BLaER1 (cell line): ENCODE results near the gene MYH15.
A peak's percentile ranks its signal among the peaks of the same experiment; 100 is the strongest.

Experiments
- H3K27ac ChIP-seq: shearing (Covaris generic); formaldehyde crosslinking; 2 replicates; pipeline ENCODE4 v1.8.1; 2022
- H3K27me3 ChIP-seq: shearing (Covaris generic); formaldehyde crosslinking; 2 replicates; pipeline ENCODE4 v1.8.1; 2022
- H3K36me3 ChIP-seq: shearing (Covaris generic); formaldehyde crosslinking; 2 replicates; pipeline ENCODE4 v1.8.1; 2022
- H3K4me1 ChIP-seq: shearing (Covaris generic); formaldehyde crosslinking; 2 replicates; pipeline ENCODE4 v1.8.1; 2022
- H3K4me2 ChIP-seq: shearing (Covaris generic); formaldehyde crosslinking; 2 replicates; pipeline ENCODE4 v1.8.1; 2022
- H3K4me3 ChIP-seq: shearing (Covaris generic); formaldehyde crosslinking; 2 replicates; pipeline ENCODE4 v1.8.1; 2022
- H3K9ac ChIP-seq: shearing (Covaris generic); formaldehyde crosslinking; 2 replicates; pipeline ENCODE4 v1.8.1; 2022
- H3K9me3 ChIP-seq: shearing (Covaris generic); formaldehyde crosslinking; 2 replicates; pipeline ENCODE4 v1.8.1; 2022
- H4K20me1 ChIP-seq: shearing (Covaris generic); formaldehyde crosslinking; 2 replicates; pipeline ENCODE4 v1.8.1; 2022
- Cebpa-rat ChIP-seq: shearing (Covaris generic); IDR thresholded peaks from 2 replicates; pipeline ENCODE4 v1.8.1; 2022

The MYH15 gene

GRCh38 chr3:108378153-108378951, 132.0 kb downstream of the MYH15 start:
- H3K27ac ChIP-seq, result no peak overlapping the region
- no peaks in the 10 kb centered on the region for H4K20me1 ChIP-seq
- no peaks in the 10 kb centered on the region for H3K27me3 ChIP-seq
- TF ChIP-seq Cebpa-rat, result no peak
- H3K4me2 ChIP-seq, result no peak overlapping the region
- no peak overlapping the region for H3K4me3 ChIP-seq
- no peak overlapping the region for H3K9ac ChIP-seq
- H3K36me3 ChIP-seq, result no peaks in the 10 kb centered on the region
- no peaks in the 10 kb centered on the region for H3K4me1 ChIP-seq
- H3K9me3 ChIP-seq, result no peaks in the 10 kb centered on the region

- Histone ChIP-seq H3K9me3 (no peaks in the 10 kb centered on the region), H3K9ac (no peak overlapping the region), H3K4me2 (no peak overlapping the region), H3K36me3 (no peaks in the 10 kb centered on the region), H3K27me3 (no peaks in the 10 kb centered on the region), H3K4me3 (no peak overlapping the region), H3K4me1 (no peaks in the 10 kb centered on the region), H4K20me1 (no peaks in the 10 kb centered on the region), H3K27ac (no peak overlapping the region)
- no peak for TF ChIP-seq Cebpa-rat
Measured at GRCh38 chr3:108377384-108377783, 133.0 kb downstream of the MYH15 start.

- Histone ChIP-seq H3K9ac (no peak overlapping the region), H3K4me2 (no peak overlapping the region), H3K4me1 (no peaks in the 10 kb centered on the region), H3K27me3 (no peaks in the 10 kb centered on the region), H3K9me3 (no peaks in the 10 kb centered on the region), H4K20me1 (no peaks in the 10 kb centered on the region), H3K36me3 (no peaks in the 10 kb centered on the region), H3K4me3 (no peak overlapping the region), H3K27ac (no peak overlapping the region)
- TF ChIP-seq Cebpa-rat, result no peak
Measured at GRCh38 chr3:108376026-108376425, 134.4 kb downstream of the MYH15 start.

- Histone ChIP-seq H3K4me3 (no peak overlapping the region), H3K4me2 (no peak overlapping the region), H3K27me3 (no peaks in the 10 kb centered on the region), H3K36me3 (no peaks in the 10 kb centered on the region), H3K4me1 (no peaks in the 10 kb centered on the region), H3K9ac (no peak overlapping the region), H3K9me3 (no peaks in the 10 kb centered on the region), H3K27ac (no peak overlapping the region), H4K20me1 (no peaks in the 10 kb centered on the region)
- no peak for TF ChIP-seq Cebpa-rat
Measured at GRCh38 chr3:108359011-108359410, 151.4 kb downstream of the MYH15 start.

- no peaks in the 10 kb centered on the region for H4K20me1 ChIP-seq
- no peak overlapping the region for H3K9ac ChIP-seq
- H3K9me3 ChIP-seq, result no peaks in the 10 kb centered on the region
- H3K4me2 ChIP-seq, result no peak overlapping the region
- H3K27me3 ChIP-seq, result no peaks in the 10 kb centered on the region
- H3K36me3 ChIP-seq, result no peaks in the 10 kb centered on the region
- H3K4me3 ChIP-seq, result no peak overlapping the region
- H3K27ac ChIP-seq, result no peak overlapping the region
- no peak for TF ChIP-seq Cebpa-rat
- no peaks in the 10 kb centered on the region for H3K4me1 ChIP-seq
Measured at GRCh38 chr3:108357042-108357441, 153.4 kb downstream of the MYH15 start.

GRCh38 chr3:108354562-108354961, 155.8 kb downstream of the MYH15 start:
- Histone ChIP-seq H3K36me3 (no peaks in the 10 kb centered on the region), H3K9me3 (no peaks in the 10 kb centered on the region), H3K27me3 (no peaks in the 10 kb centered on the region), H3K4me3 (no peak overlapping the region), H3K4me2 (no peak overlapping the region), H4K20me1 (no peaks in the 10 kb centered on the region), H3K9ac (no peak overlapping the region), H3K27ac (no peak overlapping the region), H3K4me1 (no peaks in the 10 kb centered on the region)
- no peak for TF ChIP-seq Cebpa-rat

GRCh38 chr3:108352176-108352575, 158.2 kb downstream of the MYH15 start:
- Histone ChIP-seq H4K20me1 (no peaks in the 10 kb centered on the region), H3K4me3 (no peak overlapping the region), H3K9me3 (no peaks in the 10 kb centered on the region), H3K9ac (no peak overlapping the region), H3K27ac (no peak overlapping the region), H3K4me1 (peaks cover 2% of the 10 kb centered on the region), H3K36me3 (no peaks in the 10 kb centered on the region), H3K4me2 (no peak overlapping the region), H3K27me3 (no peaks in the 10 kb centered on the region)
- TF ChIP-seq Cebpa-rat, result no peak

GRCh38 chr3:108346301-108347227, 163.8 kb downstream of the MYH15 start:
- TF ChIP-seq Cebpa-rat, result no peak

GRCh38 chr3:108345492-108346205, 164.7 kb downstream of the MYH15 start:
- peak overlapping the region; percentile 81 for H3K4me2 ChIP-seq
- TF ChIP-seq Cebpa-rat, result no peak
- peak overlapping the region; percentile 1; the same call in 1 of the 2 replicates for H3K4me3 ChIP-seq
- H4K20me1 ChIP-seq, result no peaks in the 10 kb centered on the region
- H3K9ac ChIP-seq, result no peak overlapping the region
- peaks cover 40% of the 10 kb centered on the region for H3K4me1 ChIP-seq
- no peaks in the 10 kb centered on the region for H3K9me3 ChIP-seq
- H3K36me3 ChIP-seq, result no peaks in the 10 kb centered on the region
- H3K27me3 ChIP-seq, result no peaks in the 10 kb centered on the region
- H3K27ac ChIP-seq, result peak overlapping the region; percentile 70

More at GRCh38 chr3:108346301-108347227, 163.8 kb downstream of the MYH15 start:
- Histone ChIP-seq H3K9ac (no peak overlapping the region), H3K9me3 (no peaks in the 10 kb centered on the region), H3K27ac (peak overlapping the region; percentile 70), H4K20me1 (no peaks in the 10 kb centered on the region), H3K36me3 (no peaks in the 10 kb centered on the region), H3K4me3 (no peak overlapping the region; the same call in 1 of the 2 replicates), H3K27me3 (no peaks in the 10 kb centered on the region), H3K4me2 (peak overlapping the region; percentile 81), H3K4me1 (peaks cover 40% of the 10 kb centered on the region)
